Choroid plexus epithelial cell (primary cell): ENCODE measurements around the gene ATXN1.
A peak's percentile ranks its signal among the peaks of the same experiment; 100 is the strongest.
"Not testable (repeated sequence)": the region's sequence is repeated elsewhere in the genome, so short reads cannot be mapped to it uniquely, and the experiment has no call there.

ENCODE experiments used
- DNase-seq: peaks from one replicate; pipeline ENCODE4 v3.0.0-alpha.2; 2010; ENCODE audit warnings: low read depth
- H3K4me3 ChIP-seq: 2 replicates; pipeline ENCODE4 v1.5.1; 2011; ENCODE audit warnings: low read depth, mild to moderate bottlenecking, control low read depth, low read length, moderate library complexity
- TF ChIP-seq, protein P1 (sequence below): conservative IDR thresholded peaks from 2 replicates; pipeline ENCODE4 v1.5.1; 2011; ENCODE audit warnings: low read depth, mild to moderate bottlenecking, control low read depth, inconsistent platforms, low read length, moderate library complexity

The ATXN1 gene

GRCh38 chr6:16461491-16461890, 299.8 kb downstream of the ATXN1 start:
- TF ChIP-seq, protein P1, sequence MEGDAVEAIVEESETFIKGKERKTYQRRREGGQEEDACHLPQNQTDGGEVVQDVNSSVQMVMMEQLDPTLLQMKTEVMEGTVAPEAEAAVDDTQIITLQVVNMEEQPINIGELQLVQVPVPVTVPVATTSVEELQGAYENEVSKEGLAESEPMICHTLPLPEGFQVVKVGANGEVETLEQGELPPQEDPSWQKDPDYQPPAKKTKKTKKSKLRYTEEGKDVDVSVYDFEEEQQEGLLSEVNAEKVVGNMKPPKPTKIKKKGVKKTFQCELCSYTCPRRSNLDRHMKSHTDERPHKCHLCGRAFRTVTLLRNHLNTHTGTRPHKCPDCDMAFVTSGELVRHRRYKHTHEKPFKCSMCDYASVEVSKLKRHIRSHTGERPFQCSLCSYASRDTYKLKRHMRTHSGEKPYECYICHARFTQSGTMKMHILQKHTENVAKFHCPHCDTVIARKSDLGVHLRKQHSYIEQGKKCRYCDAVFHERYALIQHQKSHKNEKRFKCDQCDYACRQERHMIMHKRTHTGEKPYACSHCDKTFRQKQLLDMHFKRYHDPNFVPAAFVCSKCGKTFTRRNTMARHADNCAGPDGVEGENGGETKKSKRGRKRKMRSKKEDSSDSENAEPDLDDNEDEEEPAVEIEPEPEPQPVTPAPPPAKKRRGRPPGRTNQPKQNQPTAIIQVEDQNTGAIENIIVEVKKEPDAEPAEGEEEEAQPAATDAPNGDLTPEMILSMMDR: no peak
- no peak for DNase-seq
- H3K4me3 ChIP-seq: no peak overlapping the region

- H3K4me3 ChIP-seq, DNase-seq: not testable (repeated sequence)
These were observed 301.8 kb downstream of the ATXN1 start for GRCh38 chr6:16459472-16459871.

DNA sequence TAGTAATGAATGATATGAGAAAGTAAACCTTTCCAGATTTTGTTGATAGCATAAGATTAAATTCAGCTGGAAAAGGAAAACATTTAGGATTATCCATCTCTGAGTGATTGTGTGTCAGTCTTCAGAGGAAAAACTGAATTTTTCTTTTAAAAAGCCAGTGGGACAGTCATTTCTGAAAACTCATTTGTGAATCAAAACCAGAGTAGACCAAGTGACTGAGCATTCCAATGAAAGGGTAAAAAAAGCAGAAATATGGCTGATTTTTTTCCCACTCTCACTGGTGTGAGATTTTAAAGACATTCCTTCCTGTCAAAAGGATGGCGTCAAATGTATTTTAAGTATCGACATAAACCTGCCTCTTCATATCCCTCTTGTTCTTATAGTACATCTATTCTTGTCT, 308.9 kb downstream of the ATXN1 start:
- DNase-seq: no peak
- TF ChIP-seq, protein P1: no peak
- H3K4me3 ChIP-seq: no peak overlapping the region

DNA sequence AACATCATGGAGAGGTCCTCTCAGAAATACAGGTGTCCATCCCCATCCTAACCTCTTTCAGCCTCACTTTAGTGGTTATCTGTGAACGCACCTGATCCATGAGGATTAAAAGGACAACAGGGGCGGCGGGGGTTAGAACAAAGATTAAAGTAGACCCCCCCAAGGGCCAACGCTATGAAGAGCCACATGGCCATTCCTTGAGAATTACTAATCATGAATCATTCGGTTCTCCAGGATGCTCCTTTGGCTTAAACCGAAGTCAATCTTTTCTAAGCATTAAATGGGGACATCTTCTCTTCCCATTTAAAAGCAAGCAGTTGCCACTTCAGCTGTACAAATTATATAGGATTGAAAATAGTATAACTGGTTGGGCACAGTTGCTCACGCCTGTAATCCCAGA, 310.4 kb downstream of the ATXN1 start:
- H3K4me3 ChIP-seq: no peak overlapping the region
- DNase-seq: peak; percentile 37
- TF ChIP-seq, protein P1: no peak

- TF ChIP-seq, protein P1: no peak
- no peak overlapping the region for H3K4me3 ChIP-seq
- peak; percentile 80 for DNase-seq
These were observed 311.0 kb downstream of the ATXN1 start for GRCh38 chr6:16450285-16450684.

DNA sequence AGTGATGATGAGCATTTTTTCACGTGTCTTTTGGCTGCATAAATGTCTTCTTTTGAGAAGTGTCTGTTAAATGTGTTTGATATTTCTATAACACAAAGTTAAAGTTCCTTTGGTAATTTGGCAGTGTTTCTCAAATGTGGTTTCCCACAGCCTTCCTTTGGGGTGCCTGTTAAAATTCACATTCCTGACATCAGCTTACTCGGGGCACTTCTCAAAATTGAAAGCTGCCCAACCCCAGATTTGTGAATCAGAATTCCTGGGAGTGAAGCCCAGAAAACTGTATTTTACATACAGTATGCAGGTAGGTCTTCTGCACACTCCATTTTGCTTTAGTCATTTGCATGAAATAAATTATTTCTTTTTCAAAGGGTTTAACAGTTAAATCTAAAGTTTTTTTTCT, 315.0 kb downstream of the ATXN1 start:
- no peak overlapping the region for H3K4me3 ChIP-seq
- DNase-seq: no peak
- TF ChIP-seq, protein P1: no peak

DNA sequence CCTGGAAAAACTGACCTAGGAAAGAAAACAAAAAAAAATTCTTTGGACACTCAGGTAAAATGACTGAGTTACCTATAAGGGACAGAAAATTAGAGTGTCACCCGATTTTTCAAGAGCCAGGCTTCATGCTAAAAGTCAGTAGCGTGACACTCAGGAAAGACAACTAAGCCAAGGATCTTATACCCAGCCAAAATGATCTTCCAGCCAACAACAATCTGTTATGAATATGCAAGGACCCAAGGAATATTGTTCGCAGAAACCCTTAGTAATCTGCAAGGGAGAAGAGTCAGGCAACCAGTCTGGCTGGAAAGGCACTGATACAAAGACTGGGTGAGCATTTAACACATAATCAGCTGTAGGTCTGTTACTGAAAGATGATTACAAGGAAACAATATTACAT, 319.2 kb downstream of the ATXN1 start:
- TF ChIP-seq, protein P1: no peak
- H3K4me3 ChIP-seq: no peak overlapping the region
- no peak for DNase-seq

- no peak for DNase-seq
- no peak overlapping the region for H3K4me3 ChIP-seq
- TF ChIP-seq, protein P1: no peak
These were observed 320.0 kb downstream of the ATXN1 start for GRCh38 chr6:16441262-16441661.
